Activated CD8-positive, alpha-beta T cell treated with anti-CD3 and anti-CD28 coated beads for 36 hours (primary cell): ENCODE data around the gene MKRN2. TPM values are rescaled to one million over a fixed set of nuclear protein-coding genes. Genes with fewer than 3 reads are reported as not detected.

Source experiments
- ATAC-seq: fragments of 200-7000 bp; cut with Tn5 transposase; one replicate; pipeline ENCODE4 v1.10.0; 2021; ENCODE audit warnings: mild to moderate bottlenecking, moderate library complexity
- CTCF ChIA-PET: fragments of 350-600 bp; sonication (Branson Sonifier 250); formaldehyde crosslinking; loops from one replicate; lab custom pipeline; 2021; ENCODE audit warnings: antibody characterized with exemption; lab: Charles Lee
- POLR2A ChIA-PET: fragments of 350-600 bp; sonication (Branson Sonifier 250); formaldehyde crosslinking; loops from one replicate; lab custom pipeline; 2021; ENCODE audit warnings: antibody characterized with exemption; lab: Charles Lee
- DNase-seq: peaks from one replicate; pipeline ENCODE4 v3.0.0-alpha.2; 2020
- H3K27ac Mint-ChIP-seq: one replicate; pipeline ENCODE4 v1.8.0; 2021; ENCODE audit warnings: mild to moderate bottlenecking, mixed read lengths
- H3K27me3 Mint-ChIP-seq: one replicate; pipeline ENCODE4 v1.8.0; 2021; ENCODE audit warnings: mixed read lengths
- H3K36me3 Mint-ChIP-seq: one replicate; pipeline ENCODE4 v1.8.0; 2021; ENCODE audit warnings: low read depth, mixed read lengths
- H3K4me1 Mint-ChIP-seq: one replicate; pipeline ENCODE4 v1.8.0; 2021; ENCODE audit warnings: low read depth, mixed read lengths
- H3K4me3 Mint-ChIP-seq: one replicate; pipeline ENCODE4 v1.8.0; 2021; ENCODE audit warnings: mild to moderate bottlenecking, moderate library complexity, mixed read lengths
- H3K9me3 Mint-ChIP-seq: one replicate; pipeline ENCODE4 v1.8.0; 2021; ENCODE audit warnings: mixed read lengths
- CTCF ChIP-seq: fragments of 200-600 bp; IDR thresholded peaks from one replicate; pipeline ENCODE4 v1.8.0; 2022; ENCODE audit warnings: antibody characterized with exemption, mild to moderate bottlenecking
- intact Hi-C: fragments of 100-400 bp; cut with micrococcal nuclease; formaldehyde crosslinking; loops from one replicate; pipeline ENCODE4 v1.10.0; 2022
- total RNA-seq, 2 experiments: library from RNA; stranded (reverse); gene quantifications; one replicate each; pipeline ENCODE4 v1.2.3, GENCODE V29; 2021

The MKRN2 gene
- total RNA-seq, 2 experiments from 2014 or later = 27.8 to 28.2 TPM

DNA sequence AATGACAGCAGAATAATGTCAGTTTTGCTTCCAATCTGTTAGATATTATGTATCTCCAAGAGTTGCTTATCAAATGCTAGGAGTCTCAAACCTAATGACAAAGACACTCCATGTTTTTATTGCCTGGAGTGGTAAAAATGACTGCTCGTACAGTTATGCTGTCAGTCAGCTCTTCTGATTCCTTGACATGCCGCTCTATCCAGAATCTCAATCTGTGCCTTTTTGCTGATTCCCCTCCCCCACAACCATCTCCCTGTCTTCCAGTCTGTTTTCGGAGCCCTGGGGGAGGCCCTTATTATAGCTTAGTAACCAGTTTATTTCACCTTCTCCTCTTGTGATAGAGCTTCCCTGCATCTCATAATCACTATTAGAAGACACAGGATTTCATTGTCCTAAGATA lies 2.6 kb downstream of the MKRN2 start:
- intact Hi-C loops = no loop called here
- no peak for TF ChIP-seq CTCF
- peaks cover 1% of the 10 kb centered on the region for H3K9me3 Mint-ChIP-seq
- H3K36me3 Mint-ChIP-seq = peaks cover 7% of the 10 kb centered on the region
- ATAC-seq (no peak), DNase-seq (no peak)
- H3K27me3 Mint-ChIP-seq = peaks cover 8% of the 10 kb centered on the region
- CTCF ChIA-PET = interaction anchor here (1.6 kb wide), 1 partner anchor 79 kb away, joined by 4 read pairs; no protein-coding TSS in a partner anchor
- H3K4me1 Mint-ChIP-seq = peaks cover 57% of the 10 kb centered on the region
- no peak overlapping the region for H3K4me3 Mint-ChIP-seq
- POLR2A ChIA-PET = no interaction called here
- H3K27ac Mint-ChIP-seq = no peak overlapping the region

GRCh38 chr3:12560505-12561190 lies 3.8 kb downstream of the MKRN2 start:
- H3K36me3 Mint-ChIP-seq = peaks cover 15% of the 10 kb centered on the region
- H3K27ac Mint-ChIP-seq = peak overlapping the region; percentile 94
- no peak for TF ChIP-seq CTCF
- peaks cover 61% of the 10 kb centered on the region for H3K4me1 Mint-ChIP-seq
- ChIA-PET CTCF (interaction anchor here (1.0 kb wide), 1 partner anchor 18 kb away, joined by 3 read pairs; no protein-coding TSS in a partner anchor), POLR2A (interaction anchor here (0.6 to 1.0 kb wide), 2 partner anchors 11 to 27 kb away, joined by 3 to 4 read pairs; no protein-coding TSS in a partner anchor)
- DNase-seq = peak; percentile 56
- ATAC-seq = peak; percentile 65
- H3K9me3 Mint-ChIP-seq = peaks cover 5% of the 10 kb centered on the region
- H3K4me3 Mint-ChIP-seq = peak overlapping the region; percentile 34
- peaks cover 3% of the 10 kb centered on the region for H3K27me3 Mint-ChIP-seq
- intact Hi-C loops = no loop called here

DNA sequence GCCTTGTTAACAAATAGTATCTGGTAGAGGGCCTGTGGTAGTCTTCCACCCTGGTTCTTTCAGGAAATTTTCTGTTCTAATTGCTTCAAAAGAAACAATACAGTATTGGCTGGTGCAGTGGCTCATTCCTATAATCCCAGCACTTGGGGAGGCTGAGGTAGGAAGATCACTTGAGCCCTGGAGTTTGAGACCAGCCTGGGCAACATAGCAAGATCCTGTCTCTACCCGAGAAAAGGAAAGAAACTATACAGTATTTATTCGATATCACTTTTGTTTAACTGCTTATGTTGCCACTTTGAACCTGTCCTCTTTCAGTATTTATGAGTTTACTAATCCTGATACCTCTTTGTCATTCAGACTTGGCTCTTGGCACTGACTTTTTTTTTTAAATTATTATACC lies 4.5 kb downstream of the MKRN2 start:
- Mint-ChIP-seq H3K4me3 (no peak overlapping the region), H3K27ac (peak overlapping the region; percentile 94)
- ATAC-seq = no peak

GRCh38 chr3:12562451-12562850 lies 5.6 kb downstream of the MKRN2 start:
- Mint-ChIP-seq H3K27ac (no peak overlapping the region), H3K27me3 (no peaks in the 10 kb centered on the region), H3K4me3 (no peak overlapping the region), H3K4me1 (peaks cover 65% of the 10 kb centered on the region), H3K36me3 (peaks cover 27% of the 10 kb centered on the region), H3K9me3 (peaks cover 13% of the 10 kb centered on the region)
- TF ChIP-seq CTCF = no peak
- CTCF ChIA-PET = interaction anchor here (0.9 to 1.2 kb wide), 2 partner anchors 8 to 32 kb away, joined by 4 read pairs; no protein-coding TSS in a partner anchor
- DNase-seq = no peak
- POLR2A ChIA-PET = interaction anchor here (0.9 to 1.3 kb wide), 2 partner anchors 8 to 102 kb away, joined by 3 read pairs; partner anchors contain the start of gene RAF1
- intact Hi-C loops = no loop called here
- no peak for ATAC-seq

More for the DNA sequence above, 4.5 kb downstream of the MKRN2 start:
- intact Hi-C loops = no loop called here
- ChIA-PET CTCF (interaction anchor here (1.0 kb wide), 1 partner anchor 17 kb away, joined by 3 read pairs; no protein-coding TSS in a partner anchor), POLR2A (interaction anchor here (0.6 to 1.0 kb wide), 3 partner anchors 10 to 26 kb away, joined by 3 to 4 read pairs (median 3); no protein-coding TSS in a partner anchor)
- H3K4me1 Mint-ChIP-seq = peaks cover 62% of the 10 kb centered on the region
- H3K27me3 Mint-ChIP-seq = no peaks in the 10 kb centered on the region
- TF ChIP-seq CTCF = no peak
- H3K36me3 Mint-ChIP-seq = peaks cover 23% of the 10 kb centered on the region
- DNase-seq = no peak
- H3K9me3 Mint-ChIP-seq = peaks cover 10% of the 10 kb centered on the region

- POLR2A ChIA-PET = interaction anchor here (0.5 to 1.3 kb wide), 2 partner anchors 9 to 29 kb away, joined by 3 read pairs; no protein-coding TSS in a partner anchor
- DNase-seq (no peak), ATAC-seq (no peak)
- no peak for TF ChIP-seq CTCF
- CTCF ChIA-PET = interaction anchor here (2.3 kb wide), 1 partner anchor 34 kb away, joined by 9 read pairs; no protein-coding TSS in a partner anchor
- H3K36me3 Mint-ChIP-seq = peaks cover 49% of the 10 kb centered on the region
- peaks cover 33% of the 10 kb centered on the region for H3K4me1 Mint-ChIP-seq
- peaks cover 13% of the 10 kb centered on the region for H3K9me3 Mint-ChIP-seq
- no peak overlapping the region for H3K4me3 Mint-ChIP-seq
- no peak overlapping the region for H3K27ac Mint-ChIP-seq
- H3K27me3 Mint-ChIP-seq = no peaks in the 10 kb centered on the region
- intact Hi-C loops = no loop called here
Measured at GRCh38 chr3:12566976-12567375, 10.1 kb downstream of the MKRN2 start.
